Measurements from ENCODE around the gene PHETA2.
"Not testable (repeated sequence)": the region's sequence is repeated elsewhere in the genome, so short reads cannot be mapped to it uniquely, and the experiment has no call there.

GRCh38 chr22:42123529-42123928 lies 49.5 kb downstream of the PHETA2 start:
- TF ChIP-seq ZFX (IDR thresholded peaks at IDR 0.05; ENCODE audit: borderline replicate concordance); CTCF (IDR thresholded peaks at IDR 0.05): not testable (repeated sequence)
